HG02610 (cell line): ENCODE measurements around the gene ATP11C.
"Not testable (repeated sequence)": the region's sequence is repeated elsewhere in the genome, so short reads cannot be mapped to it uniquely, and the experiment has no call there.

Experiments used
- ATAC-seq: cut with Tn5 transposase; IDR thresholded peaks from one replicate; pipeline ENCODE4 v1.9.1; 2021; ENCODE audit warnings: mild to moderate bottlenecking, moderate library complexity; ENCODE audit not compliant: unreplicated experiment

The ATP11C gene

GRCh38 chrX:139864640-139865039, 68.2 kb downstream of the ATP11C start:
- no peak for ATAC-seq

DNA sequence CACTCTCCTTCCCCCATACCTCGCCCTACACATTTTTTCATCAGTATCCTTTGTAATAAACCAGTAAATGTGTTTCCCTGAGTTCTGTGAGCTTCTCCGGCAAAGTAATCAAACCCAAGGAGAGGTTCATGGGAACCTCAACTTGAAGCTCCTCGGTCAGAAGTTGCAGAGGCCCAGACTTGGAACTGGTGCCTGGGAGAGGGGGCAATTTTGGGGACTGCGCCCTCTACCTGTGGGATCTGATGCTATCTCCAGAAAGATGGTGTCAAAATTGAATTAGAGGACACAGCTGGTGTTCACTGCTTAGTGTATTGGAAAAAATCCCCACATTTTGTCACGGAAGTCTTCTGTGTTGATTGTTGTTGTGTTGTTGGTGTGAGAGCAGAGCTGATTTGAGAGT, 70.6 kb downstream of the ATP11C start:
- no peak for ATAC-seq

- not testable (repeated sequence) for ATAC-seq
These were observed 76.0 kb downstream of the ATP11C start for GRCh38 chrX:139856826-139857225.

GRCh38 chrX:139851730-139852129, 81.1 kb downstream of the ATP11C start:
- ATAC-seq, result no peak

GRCh38 chrX:139850968-139851367, 81.9 kb downstream of the ATP11C start:
- no peak for ATAC-seq

DNA sequence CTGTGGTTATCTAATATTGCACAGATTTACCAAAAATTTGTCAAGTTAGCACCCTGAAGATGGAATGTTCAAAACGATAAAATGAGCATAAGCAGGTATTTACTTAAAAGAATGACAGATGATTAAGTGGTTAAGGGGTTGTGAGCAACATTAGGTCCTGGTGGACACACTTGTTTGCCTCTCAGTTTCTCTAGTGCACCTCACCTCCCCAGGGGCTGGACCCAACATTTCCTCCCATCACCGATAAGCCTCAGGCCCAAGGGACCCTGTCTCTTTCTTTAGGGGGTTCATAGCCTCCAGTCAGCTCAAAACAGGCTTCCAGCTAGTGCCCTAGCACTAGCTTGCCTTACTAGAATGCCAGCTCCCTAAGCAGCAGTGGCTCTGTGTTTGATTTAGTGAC, 88.0 kb downstream of the ATP11C start:
- no peak for ATAC-seq

- ATAC-seq, result peak; percentile 80
These were observed 88.7 kb downstream of the ATP11C start for GRCh38 chrX:139844163-139844562.

DNA sequence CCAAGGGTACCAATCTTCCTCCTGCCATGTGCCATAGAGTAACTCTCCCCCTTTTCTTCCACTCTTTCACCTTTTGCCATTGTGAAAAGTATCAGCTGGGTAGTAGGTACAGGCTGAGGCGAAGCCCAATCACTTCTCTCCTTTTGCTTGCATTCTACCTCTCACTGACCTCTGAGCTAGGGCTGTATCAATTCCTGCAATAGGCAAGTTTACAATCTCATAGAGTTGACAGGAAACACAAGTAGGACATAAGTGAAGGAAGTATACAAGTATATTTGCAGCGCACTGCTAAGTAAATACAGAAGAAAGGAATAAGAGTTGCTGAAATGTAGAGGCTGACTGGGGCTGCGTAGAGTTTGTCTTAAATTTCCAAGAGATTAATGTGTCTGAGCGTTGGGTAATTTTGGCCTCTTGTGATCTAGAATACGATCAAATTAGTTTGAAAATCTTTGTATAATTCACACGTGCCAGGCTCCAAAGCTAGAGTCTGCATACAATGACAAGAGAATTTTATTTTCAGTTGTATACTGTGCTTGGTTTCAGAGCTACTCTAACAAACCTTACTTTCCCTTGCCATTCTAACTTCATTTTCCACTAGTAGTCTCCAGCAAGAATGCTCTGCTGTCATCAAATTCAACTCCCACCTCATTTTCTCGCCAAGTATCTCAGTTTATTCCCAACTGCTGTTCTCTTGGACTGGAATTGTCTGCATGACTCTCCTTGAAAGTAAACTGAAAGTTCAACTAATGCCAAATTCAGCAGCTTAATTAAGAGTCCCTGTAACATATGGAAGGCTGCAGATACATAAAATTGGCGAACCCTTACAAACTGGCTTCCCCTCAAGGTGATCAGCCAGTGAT, 90.3 kb downstream of the ATP11C start:
- ATAC-seq, result no peak

DNA sequence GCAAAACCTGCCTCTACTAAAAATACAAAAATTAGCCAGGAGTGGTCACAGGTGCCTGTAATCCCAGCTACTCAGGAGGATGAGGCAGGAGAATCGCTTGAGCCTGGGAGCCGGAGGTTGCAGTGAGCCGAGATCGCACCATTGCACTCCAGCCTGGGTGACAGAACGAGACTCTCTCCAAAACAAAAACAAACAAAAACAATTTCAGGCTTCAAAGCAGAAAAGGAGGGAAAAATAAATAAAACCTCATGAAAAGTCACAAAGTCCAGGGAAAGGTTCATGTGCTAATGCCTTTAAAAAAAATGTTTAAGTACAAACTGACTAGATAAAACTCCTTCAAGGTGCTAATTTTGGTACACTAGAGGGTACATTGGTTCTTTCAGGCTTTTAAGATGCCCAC, 96.5 kb downstream of the ATP11C start:
- ATAC-seq, result not testable (repeated sequence)

DNA sequence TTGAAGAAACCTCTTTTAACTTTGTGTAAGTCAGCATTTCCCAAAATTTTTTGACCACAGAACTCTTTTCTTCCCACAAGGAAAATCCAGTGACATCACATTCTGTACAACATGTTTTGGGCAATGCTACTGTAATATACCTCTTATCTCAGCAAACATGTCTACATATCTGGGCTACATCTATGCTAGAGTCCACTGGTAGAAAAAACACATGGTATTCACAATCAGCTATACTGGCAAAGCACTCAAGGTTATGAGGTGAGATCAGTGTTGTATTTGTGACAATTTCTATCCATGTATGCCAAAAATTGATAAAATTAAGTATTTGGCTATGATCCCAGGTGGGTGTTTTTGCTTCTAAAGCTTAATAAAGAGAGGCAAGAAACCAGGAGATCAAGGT, 98.0 kb downstream of the ATP11C start:
- no peak for ATAC-seq

DNA sequence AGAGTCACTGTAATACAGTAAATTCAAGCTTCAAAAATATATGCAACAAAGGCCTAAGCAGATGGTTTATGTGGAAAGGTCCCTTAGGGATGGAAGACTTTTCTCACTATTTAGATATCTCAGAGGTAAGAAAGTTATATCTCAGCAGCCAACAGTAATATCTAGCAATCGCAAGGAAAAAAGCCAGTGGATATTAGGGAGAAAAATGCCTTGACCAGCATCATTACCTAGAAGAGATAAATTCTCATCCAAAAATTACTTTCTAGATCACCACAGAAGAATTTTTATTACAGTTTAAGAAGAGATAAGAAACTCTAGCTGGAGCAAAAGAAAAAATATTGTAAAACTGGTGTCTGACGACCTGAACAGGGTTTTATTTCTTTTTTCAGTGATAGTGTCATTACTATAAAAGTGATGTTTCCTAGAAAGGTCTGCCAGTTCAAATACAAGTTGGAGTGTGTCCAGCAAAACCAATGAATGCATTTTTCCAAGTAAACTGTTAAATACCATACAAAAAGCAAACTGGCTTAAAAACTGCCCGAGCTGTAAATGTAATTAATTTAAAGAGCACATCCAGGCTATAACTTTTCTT, 100.0 kb downstream of the ATP11C start:
- ATAC-seq, result no peak

GRCh38 chrX:139831675-139832456, 101.0 kb downstream of the ATP11C start:
- peak; percentile 84 for ATAC-seq

DNA sequence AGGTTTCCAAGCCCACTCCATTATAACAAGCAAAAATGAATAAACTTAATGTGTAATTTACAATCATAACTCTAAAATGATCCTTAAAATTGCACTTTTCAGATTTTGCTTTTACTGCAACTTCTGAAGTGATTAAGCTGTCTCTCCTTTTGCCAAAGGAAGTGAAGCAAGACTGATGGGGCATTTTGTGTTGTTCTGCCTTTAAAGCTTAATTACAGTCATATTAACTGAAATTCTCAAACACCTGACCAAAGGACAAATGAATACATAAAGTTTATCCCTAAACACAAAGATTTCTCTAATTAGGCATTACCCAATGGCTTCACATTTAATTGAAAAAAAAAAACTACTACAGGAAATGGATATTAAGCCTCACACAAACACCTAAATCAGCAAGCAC, 101.8 kb downstream of the ATP11C start:
- no peak for ATAC-seq

- no peak for ATAC-seq
These were observed 104.0 kb downstream of the ATP11C start for GRCh38 chrX:139828830-139829229.

DNA sequence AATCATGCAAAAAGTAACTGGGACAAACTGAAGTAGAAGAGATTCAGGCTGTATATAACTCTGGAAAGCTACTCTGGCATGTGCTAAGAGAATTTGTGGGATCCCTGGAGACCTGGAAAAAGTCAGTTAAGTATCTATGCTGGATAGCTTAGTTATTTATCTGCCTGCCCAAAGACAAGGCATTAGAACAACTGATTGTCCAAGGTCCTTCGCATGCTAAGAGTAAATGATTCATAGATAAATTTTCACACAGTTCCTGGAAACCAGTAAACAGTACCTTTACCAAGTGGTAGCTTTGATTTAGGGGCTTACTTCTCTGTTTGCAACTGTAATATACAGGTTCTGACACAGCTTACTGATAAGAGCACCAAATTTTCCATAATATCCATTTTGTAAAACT, 104.8 kb downstream of the ATP11C start:
- ATAC-seq, result no peak

DNA sequence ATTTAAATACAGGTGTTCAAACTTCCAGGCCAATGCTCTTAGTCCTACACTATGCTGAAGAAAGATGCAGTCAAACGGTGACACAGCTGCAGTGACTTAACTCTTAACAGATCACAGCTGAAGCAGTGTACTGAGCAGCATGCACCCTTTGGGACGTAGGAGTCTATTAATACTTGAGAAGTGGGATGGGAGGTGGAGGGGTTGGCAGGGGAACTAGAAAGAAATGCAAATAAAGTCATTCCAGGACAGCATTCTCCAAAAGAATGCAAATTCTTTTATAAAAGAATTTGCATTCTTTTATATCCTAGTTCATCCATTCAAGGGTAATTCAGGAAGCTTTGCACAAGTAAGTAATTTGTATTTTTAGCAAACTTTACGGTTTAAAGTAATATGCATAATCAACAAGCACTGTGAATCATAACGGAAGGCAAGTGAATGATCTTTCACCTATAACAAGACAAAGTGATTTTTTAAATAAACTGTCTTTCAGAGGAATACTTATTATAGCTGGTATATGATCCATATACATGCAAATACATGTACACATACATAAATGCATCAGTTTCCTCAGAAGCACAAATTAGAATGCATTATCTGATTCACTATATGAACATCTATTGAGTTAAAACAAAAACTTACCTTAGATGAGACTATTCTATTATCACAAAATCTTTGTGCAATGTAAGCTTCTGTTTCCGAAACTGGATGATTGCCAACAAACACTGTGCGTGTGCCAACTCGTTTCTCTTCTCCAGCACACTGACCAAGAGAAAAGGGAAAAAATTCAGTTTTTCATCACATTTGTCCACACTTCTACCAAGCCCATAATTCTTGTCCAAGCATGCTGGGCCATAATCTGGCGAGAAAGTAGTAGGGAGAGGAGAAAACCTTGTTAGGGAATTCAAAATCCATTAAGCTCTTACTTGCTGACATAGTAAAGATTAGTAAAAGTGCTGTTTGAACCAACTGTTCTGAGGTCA, 106.5 kb downstream of the ATP11C start:
- ATAC-seq, result no peak

- no peak for ATAC-seq
These were observed 107.2 kb downstream of the ATP11C start for GRCh38 chrX:139825618-139826017.

DNA sequence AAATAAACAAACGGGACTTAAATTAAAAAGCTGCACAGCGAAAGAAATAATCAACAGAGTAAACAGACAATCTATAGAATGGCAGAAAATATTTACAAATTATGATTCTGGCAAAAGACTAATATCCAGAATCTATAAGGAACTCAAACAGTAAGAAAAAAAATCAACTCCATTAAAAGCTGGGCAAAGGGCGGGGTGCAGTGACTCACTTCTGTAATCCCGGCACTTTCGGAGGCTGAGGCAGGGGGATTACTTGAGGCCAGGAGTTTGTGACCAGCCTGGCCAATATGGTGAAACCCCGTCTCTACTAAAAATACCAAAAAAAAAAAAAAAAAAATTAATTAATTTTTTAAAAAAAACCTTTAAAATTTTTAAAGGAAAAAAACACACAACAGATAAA, 109.0 kb downstream of the ATP11C start:
- ATAC-seq, result no peak

- no peak for ATAC-seq
These were observed 112.4 kb downstream of the ATP11C start for GRCh38 chrX:139820358-139820984.

GRCh38 chrX:139816204-139816603, 116.6 kb downstream of the ATP11C start:
- no peak for ATAC-seq
